ENCODE results near the gene SLC15A1. TPM values are rescaled to one million over a fixed set of nuclear protein-coding genes. Genes with fewer than 3 reads are reported as not detected.

Gene SLC15A1
- total RNA-seq, 2 experiments from 2014 or later = not detected

GRCh38 chr13:98781045-98781444 is 28.6 kb upstream of the SLC15A1 start:
- no peak overlapping the region for H3K4me3 ChIP-seq (ENCODE audit: low read length)
- POLR2A ChIA-PET = no interaction called here
- H3K36me3 Mint-ChIP-seq (ENCODE audit: low read depth) = no peaks in the 10 kb centered on the region
- no peaks in the 10 kb centered on the region for H3K4me1 ChIP-seq (ENCODE audit: insufficient read depth, low read length)
- no peaks in the 10 kb centered on the region for H3K9me3 ChIP-seq (ENCODE audit: control insufficient read depth in 1 of 2, insufficient read depth in 1 of 2, low read length in 2 of 2)
- H3K27me3 Mint-ChIP-seq = peaks cover 34% of the 10 kb centered on the region
- DNase-seq = no peak
- no peaks in the 10 kb centered on the region for H3K4me1 Mint-ChIP-seq (ENCODE audit: low read depth)
- H3K9me3 Mint-ChIP-seq = no peaks in the 10 kb centered on the region
- H3K27ac ChIP-seq (ENCODE audit: low read depth in 1 of 2, low read length in 2 of 2) = no peak overlapping the region
- no peak overlapping the region for H3K4me3 Mint-ChIP-seq
- peaks cover 0 to 9% of the 10 kb centered on the region in 2 experiments for H3K27me3 ChIP-seq (ENCODE audit: control insufficient read depth in 1 of 2, insufficient read depth in 2 of 2, low read length in 2 of 2)
- intact Hi-C loops (cut with DNase I, micrococcal nuclease) = no loop called here
- no peak overlapping the region for H3K27ac Mint-ChIP-seq
- no peak for TF ChIP-seq CTCF (IDR thresholded peaks at IDR 0.05)
- ATAC-seq (ENCODE audit: poor library complexity) = no peak
- H3K36me3 ChIP-seq (ENCODE audit: insufficient read depth, low read length) = no peaks in the 10 kb centered on the region
- CTCF ChIA-PET = no interaction called here

- Mint-ChIP-seq H3K27ac (no peak overlapping the region), H3K9me3 (no peaks in the 10 kb centered on the region), H3K27me3 (peaks cover 39% of the 10 kb centered on the region), H3K36me3 (ENCODE audit: low read depth) (no peaks in the 10 kb centered on the region), H3K4me3 (no peak overlapping the region), H3K4me1 (ENCODE audit: low read depth) (no peaks in the 10 kb centered on the region)
- intact Hi-C loops (cut with DNase I, micrococcal nuclease) = no loop called here
- CTCF ChIA-PET = no interaction called here
- ATAC-seq (ENCODE audit: poor library complexity) (no peak), DNase-seq (no peak)
- H3K4me3 ChIP-seq (ENCODE audit: low read length) = no peak overlapping the region
- no peaks in the 10 kb centered on the region for H3K4me1 ChIP-seq (ENCODE audit: insufficient read depth, low read length)
- H3K36me3 ChIP-seq (ENCODE audit: insufficient read depth, low read length) = no peaks in the 10 kb centered on the region
- H3K27me3 ChIP-seq (ENCODE audit: control insufficient read depth in 1 of 2, insufficient read depth in 2 of 2, low read length in 2 of 2) = peaks cover 0 to 9% of the 10 kb centered on the region in 2 experiments
- no peak overlapping the region for H3K27ac ChIP-seq (ENCODE audit: low read depth in 1 of 2, low read length in 2 of 2)
- no peaks in the 10 kb centered on the region for H3K9me3 ChIP-seq (ENCODE audit: control insufficient read depth in 1 of 2, insufficient read depth in 1 of 2, low read length in 2 of 2)
- POLR2A ChIA-PET = no interaction called here
- TF ChIP-seq CTCF (IDR thresholded peaks at IDR 0.05) = no peak
These were observed 28.0 kb upstream of the SLC15A1 start for GRCh38 chr13:98780451-98780850.

- intact Hi-C loops (cut with DNase I, micrococcal nuclease) = no loop called here
- Mint-ChIP-seq H3K27ac (no peak overlapping the region), H3K4me1 (ENCODE audit: low read depth) (no peaks in the 10 kb centered on the region), H3K27me3 (peaks cover 39% of the 10 kb centered on the region), H3K9me3 (no peaks in the 10 kb centered on the region), H3K36me3 (ENCODE audit: low read depth) (no peaks in the 10 kb centered on the region), H3K4me3 (no peak overlapping the region)
- Histone ChIP-seq H3K36me3 (ENCODE audit: insufficient read depth, low read length) (no peaks in the 10 kb centered on the region), H3K27me3 (ENCODE audit: control insufficient read depth in 1 of 2, insufficient read depth in 2 of 2, low read length in 2 of 2) (peaks cover 0 to 9% of the 10 kb centered on the region in 2 experiments), H3K4me3 (ENCODE audit: low read length) (no peak overlapping the region), H3K4me1 (ENCODE audit: insufficient read depth, low read length) (no peaks in the 10 kb centered on the region), H3K27ac (ENCODE audit: low read depth in 1 of 2, low read length in 2 of 2) (no peak overlapping the region), H3K9me3 (ENCODE audit: control insufficient read depth in 1 of 2, insufficient read depth in 1 of 2, low read length in 2 of 2) (no peaks in the 10 kb centered on the region)
- CTCF ChIA-PET = no interaction called here
- no peak for TF ChIP-seq CTCF (IDR thresholded peaks at IDR 0.05)
- no peak for DNase-seq
- no peak for ATAC-seq (ENCODE audit: poor library complexity)
- POLR2A ChIA-PET = no interaction called here
These were observed 27.2 kb upstream of the SLC15A1 start for GRCh38 chr13:98779695-98780094.

All from CD4-positive, alpha-beta T cell (primary cell).